Esophagus squamous epithelium (tissue), 4 donors: Measurements from ENCODE around the gene SH3GLB1.

ENCODE experiments used
- POLR2A ChIP-seq, 4 donors: fragments of 450-650 bp; IDR thresholded peaks; one replicate each; pipeline ENCODE4 v1.6.1; 2017; ENCODE audit warnings: antibody characterized with exemption in 4 of 4, mild to moderate bottlenecking in 4 of 4, moderate library complexity in 3 of 4
- TF ChIP-seq, protein P1 (sequence below), 6 experiments: fragments of 450-650 bp in 4 of 6; fragments of 200-600 bp in 2 of 6; sonication (generic) in 2 of 6; IDR thresholded peaks; one replicate each; pipeline ENCODE4 v1.5.1; 2016 to 2019; ENCODE audit warnings: antibody characterized with exemption in 6 of 6, mild to moderate bottlenecking in 4 of 6, moderate library complexity in 4 of 6

GRCh38 chr1:86776108-86776507 lies 71.7 kb downstream of the SH3GLB1 start:
- TF ChIP-seq, protein P1, sequence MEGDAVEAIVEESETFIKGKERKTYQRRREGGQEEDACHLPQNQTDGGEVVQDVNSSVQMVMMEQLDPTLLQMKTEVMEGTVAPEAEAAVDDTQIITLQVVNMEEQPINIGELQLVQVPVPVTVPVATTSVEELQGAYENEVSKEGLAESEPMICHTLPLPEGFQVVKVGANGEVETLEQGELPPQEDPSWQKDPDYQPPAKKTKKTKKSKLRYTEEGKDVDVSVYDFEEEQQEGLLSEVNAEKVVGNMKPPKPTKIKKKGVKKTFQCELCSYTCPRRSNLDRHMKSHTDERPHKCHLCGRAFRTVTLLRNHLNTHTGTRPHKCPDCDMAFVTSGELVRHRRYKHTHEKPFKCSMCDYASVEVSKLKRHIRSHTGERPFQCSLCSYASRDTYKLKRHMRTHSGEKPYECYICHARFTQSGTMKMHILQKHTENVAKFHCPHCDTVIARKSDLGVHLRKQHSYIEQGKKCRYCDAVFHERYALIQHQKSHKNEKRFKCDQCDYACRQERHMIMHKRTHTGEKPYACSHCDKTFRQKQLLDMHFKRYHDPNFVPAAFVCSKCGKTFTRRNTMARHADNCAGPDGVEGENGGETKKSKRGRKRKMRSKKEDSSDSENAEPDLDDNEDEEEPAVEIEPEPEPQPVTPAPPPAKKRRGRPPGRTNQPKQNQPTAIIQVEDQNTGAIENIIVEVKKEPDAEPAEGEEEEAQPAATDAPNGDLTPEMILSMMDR (IDR thresholded peaks at IDR 0.05): no peak
- TF ChIP-seq POLR2A (IDR thresholded peaks at IDR 0.05): no peak
